A673 (cell line): ENCODE data around the gene CHKB. TPM values are rescaled to one million over a fixed set of nuclear protein-coding genes. Genes with fewer than 3 reads are reported as not detected.
"Not testable (repeated sequence)": the region's sequence is repeated elsewhere in the genome, so short reads cannot be mapped to it uniquely, and the experiment has no call there.

ENCODE experiments used
- BruUV-seq: library from RNA; stranded (reverse); fragments of 400-500 nt; replicated peaks from 2 replicates; lab custom pipeline; 2021; lab: Mats Ljungman, UMichigan
- CTCF ChIA-PET: fragments of 300-600 bp; sonication (Branson Sonifier 250); formaldehyde crosslinking; loops from one replicate; lab custom pipeline; 2022; ENCODE audit warnings: antibody characterized with exemption; lab: Charles Lee
- POLR2A ChIA-PET: fragments of 300-600 bp; sonication (Branson Sonifier 250); formaldehyde crosslinking; loops from one replicate; lab custom pipeline; 2022; ENCODE audit warnings: antibody characterized with exemption; ENCODE audit not compliant: low non-redundant PET; lab: Charles Lee
- DNase-seq: peaks from one replicate; pipeline ENCODE4 v3.0.0-alpha.2; 2015; ENCODE audit warnings: low spot score
- H3K27ac ChIP-seq: fragments of 200-600 bp; sonication (generic); 2 replicates; pipeline ENCODE4 v1.5.1; 2016; ENCODE audit warnings: mixed run types, low read depth, mild to moderate bottlenecking, mixed read lengths, antibody characterized with exemption, low read length; ENCODE audit not compliant: poor library complexity, severe bottlenecking
- H3K27me3 ChIP-seq: fragments of 200-600 bp; sonication (generic); replicated peaks from 2 replicates; pipeline ENCODE4 v1.6.1; 2017; ENCODE audit warnings: mixed run types, low read depth, mild to moderate bottlenecking, mixed read lengths, antibody characterized with exemption, low read length; ENCODE audit not compliant: insufficient read depth, poor library complexity
- H3K36me3 ChIP-seq: fragments of 200-600 bp; sonication (generic); 2 replicates; pipeline ENCODE4 v1.6.1; 2016; ENCODE audit warnings: mixed run types, mild to moderate bottlenecking, mixed read lengths, antibody characterized with exemption, low read length; ENCODE audit not compliant: insufficient read depth, poor library complexity, severe bottlenecking
- H3K4me1 ChIP-seq: fragments of 200-600 bp; sonication (generic); 2 replicates; pipeline ENCODE4 v1.6.1; 2017; ENCODE audit warnings: mixed run types, mild to moderate bottlenecking, mixed read lengths, antibody characterized with exemption, low read length; ENCODE audit not compliant: insufficient read depth, poor library complexity, severe bottlenecking
- H3K4me3 ChIP-seq: fragments of 200-600 bp; sonication (generic); 2 replicates; pipeline ENCODE4 v1.5.1; 2016; ENCODE audit warnings: low read depth, mixed run types, mild to moderate bottlenecking, mixed read lengths, low read length; ENCODE audit not compliant: poor library complexity, severe bottlenecking
- H3K9me3 ChIP-seq: fragments of 200-600 bp; sonication (generic); 2 replicates; pipeline ENCODE4 v1.6.1; 2016; ENCODE audit warnings: mixed run types, low read depth, mild to moderate bottlenecking, mixed read lengths, antibody characterized with exemption, low read length; ENCODE audit not compliant: poor library complexity, severe bottlenecking
- CTCF ChIP-seq: fragments of 300-800, 200-600 bp; sonication (generic); conservative IDR thresholded peaks from 2 replicates; pipeline ENCODE4 v1.5.1; 2017; ENCODE audit warnings: low read depth, mild to moderate bottlenecking, antibody characterized with exemption, low read length, moderate library complexity, mixed read lengths
- EZH2 ChIP-seq: fragments of 200-600 bp; sonication (generic); IDR thresholded peaks from 2 replicates; pipeline ENCODE4 v1.6.1; 2017; ENCODE audit warnings: borderline replicate concordance, low read depth, mild to moderate bottlenecking, mixed read lengths, antibody characterized with exemption, low read length; ENCODE audit not compliant: poor library complexity, severe bottlenecking
- intact Hi-C: fragments of 100-400 bp; cut with micrococcal nuclease; formaldehyde crosslinking; loops from one replicate; pipeline ENCODE4 v1.10.0; 2022; ENCODE audit not compliant: unreplicated experiment
- total RNA-seq: library from RNA; stranded (reverse); gene quantifications from 2 replicates; pipeline ENCODE4 v1.2.3, GENCODE V29; 2021

CHKB gene
- total RNA-seq, 1 experiment from 2014 or later, result 47.6 TPM

- POLR2A ChIA-PET, result no interaction called here
- no peak for DNase-seq
- Histone ChIP-seq H3K4me3 (peak overlapping the region; percentile 18), H3K9me3 (no peaks in the 10 kb centered on the region), H3K4me1 (peaks cover 23% of the 10 kb centered on the region), H3K27me3 (no peaks in the 10 kb centered on the region), H3K27ac (no peak overlapping the region), H3K36me3 (no peaks in the 10 kb centered on the region)
- TF ChIP-seq CTCF (no peak), EZH2 (no peak)
- no TSS peak for BruUV-seq
- CTCF ChIA-PET, result no interaction called here
- intact Hi-C loops, result loop anchor here (10.0 kb wide), 1 partner anchor 60 kb away; the partner anchor contains the start of gene MAPK8IP2
Measured at GRCh38 chr22:50544746-50545253, 37.8 kb downstream of the CHKB start.

GRCh38 chr22:50544078-50544745 lies 38.4 kb downstream of the CHKB start:
- Histone ChIP-seq H3K4me3 (peak overlapping the region; percentile 18), H3K27ac (no peak overlapping the region), H3K36me3 (no peaks in the 10 kb centered on the region), H3K27me3 (no peaks in the 10 kb centered on the region), H3K4me1 (peaks cover 28% of the 10 kb centered on the region), H3K9me3 (no peaks in the 10 kb centered on the region)
- TF ChIP-seq CTCF (peak; percentile 75), EZH2 (no peak)
- ChIA-PET POLR2A (no interaction called here), CTCF (no interaction called here)
- DNase-seq, result peak; percentile 83
- no TSS peak for BruUV-seq
- intact Hi-C loops, result loop anchor here (10.0 kb wide), 1 partner anchor 61 kb away; the partner anchor contains the start of gene MAPK8IP2

- H3K36me3 ChIP-seq, result no peaks in the 10 kb centered on the region
- no peak for DNase-seq
- no peak overlapping the region for H3K4me3 ChIP-seq
- H3K27me3 ChIP-seq, result no peaks in the 10 kb centered on the region
- CTCF ChIA-PET, result no interaction called here
- TF ChIP-seq CTCF (no peak), EZH2 (no peak)
- POLR2A ChIA-PET, result no interaction called here
- no peak overlapping the region for H3K27ac ChIP-seq
- H3K4me1 ChIP-seq, result peaks cover 30% of the 10 kb centered on the region
- BruUV-seq, result no TSS peak
- intact Hi-C loops, result loop anchor here (10.0 kb wide), 1 partner anchor 62 kb away; the partner anchor contains the start of gene MAPK8IP2
- H3K9me3 ChIP-seq, result no peaks in the 10 kb centered on the region
Measured at GRCh38 chr22:50542416-50542927, 40.2 kb downstream of the CHKB start.

GRCh38 chr22:50541667-50542026 lies 41.0 kb downstream of the CHKB start:
- CTCF ChIA-PET, H3K4me3 ChIP-seq, BruUV-seq, H3K27ac ChIP-seq, H3K9me3 ChIP-seq, H3K36me3 ChIP-seq, H3K27me3 ChIP-seq, DNase-seq, POLR2A ChIA-PET: not testable (repeated sequence)
- H3K4me1 ChIP-seq, result peaks cover 30% of the 10 kb centered on the region
- intact Hi-C loops, result loop anchor here (10.0 kb wide), 1 partner anchor 63 kb away; the partner anchor contains the start of gene MAPK8IP2
